ENCODE measurements around the gene LRRTM1.

LRRTM1 gene

DNA sequence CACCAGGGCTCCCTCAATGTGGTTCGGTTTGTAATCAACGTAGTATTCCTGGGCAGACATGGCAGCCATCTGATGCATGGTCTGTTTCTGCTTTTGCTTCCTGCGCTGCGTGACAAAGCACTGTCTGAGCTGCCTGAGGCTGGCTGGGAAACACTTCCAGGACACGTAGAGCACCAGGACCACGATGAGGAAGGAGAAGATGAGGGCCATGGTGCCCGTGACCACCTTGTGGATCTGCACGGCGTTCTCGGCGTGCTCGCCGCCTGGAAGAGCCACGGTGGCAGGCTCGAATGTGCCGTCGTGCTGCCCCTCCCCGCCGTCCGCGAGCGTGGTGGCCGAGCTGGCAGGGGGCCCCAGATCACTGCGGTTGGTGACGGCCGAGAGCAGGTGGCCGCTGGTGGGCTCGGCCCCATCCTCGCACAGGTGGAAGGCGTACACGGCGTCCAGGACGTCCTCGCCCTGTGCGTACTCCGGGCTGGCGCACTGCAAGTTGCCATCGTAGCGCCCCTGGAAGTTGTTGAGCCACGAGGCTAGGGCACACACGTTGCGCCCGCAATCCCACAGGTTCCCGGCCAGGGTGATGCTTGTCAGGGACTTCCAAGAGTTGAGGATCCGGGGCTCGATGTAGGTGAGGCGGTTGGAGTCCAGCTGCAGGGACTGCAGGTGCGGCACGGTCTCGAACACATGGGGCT, 2.1 kb downstream of the LRRTM1 start:
- DNase-seq (ENCODE audit: low read depth), result no peak

DNA sequence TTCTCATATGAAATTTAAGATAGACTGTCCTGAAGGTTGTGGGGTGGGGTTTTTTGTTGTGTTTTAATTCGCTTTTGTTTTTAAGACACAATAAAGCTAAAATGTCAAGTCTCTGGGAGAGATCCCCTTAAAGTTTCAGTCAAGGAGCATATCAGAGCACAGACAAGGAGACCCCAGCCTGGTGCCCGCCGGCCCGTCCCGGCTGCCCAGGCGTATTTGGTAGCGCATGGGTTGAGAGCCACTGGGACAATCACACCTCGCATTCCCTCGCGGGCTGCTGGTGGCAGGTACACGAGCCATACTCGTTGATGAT, 2.6 kb downstream of the LRRTM1 start:
- no peak for DNase-seq (ENCODE audit: low read depth)

DNA sequence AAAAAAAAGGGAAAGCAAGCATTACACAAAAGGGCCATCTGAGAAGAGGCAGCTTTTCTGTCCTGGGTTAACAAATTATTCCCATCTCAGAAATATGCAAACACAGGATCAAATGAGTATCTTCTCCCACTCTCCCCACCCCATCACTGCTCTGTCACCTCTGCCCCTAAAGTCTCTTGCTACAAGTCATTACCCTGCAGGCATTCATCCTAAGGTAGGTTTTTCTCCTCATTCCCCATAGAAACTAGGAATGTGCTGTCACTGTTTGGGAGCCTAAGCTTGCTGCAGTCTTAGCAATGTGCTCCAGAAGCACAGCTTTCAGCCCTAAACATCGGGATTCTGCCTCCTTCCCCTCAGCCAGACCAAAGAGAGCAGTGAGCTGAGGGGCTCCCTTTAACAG, 3.6 kb downstream of the LRRTM1 start:
- no peak for DNase-seq (ENCODE audit: low read depth)

DNA sequence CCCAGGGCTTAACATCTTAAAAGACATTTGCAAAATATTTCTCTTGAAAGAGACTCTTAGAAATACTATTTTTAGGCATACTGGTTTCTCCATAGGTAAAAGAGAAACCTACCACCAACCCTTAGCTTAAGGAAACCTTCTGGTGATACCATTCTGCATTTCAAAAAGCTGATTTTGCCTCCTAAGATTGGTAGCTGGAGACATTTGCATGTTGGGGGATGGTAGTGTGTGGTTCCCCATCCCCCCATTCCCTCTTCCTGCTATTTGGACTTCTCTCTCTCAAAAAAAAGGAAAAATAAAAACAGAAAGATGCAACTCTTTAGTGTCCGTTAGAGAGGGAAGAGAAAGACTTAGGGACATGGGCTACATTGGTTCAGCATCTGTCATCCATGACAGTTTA, 4.2 kb downstream of the LRRTM1 start:
- no peak for DNase-seq (ENCODE audit: low read depth)

DNA sequence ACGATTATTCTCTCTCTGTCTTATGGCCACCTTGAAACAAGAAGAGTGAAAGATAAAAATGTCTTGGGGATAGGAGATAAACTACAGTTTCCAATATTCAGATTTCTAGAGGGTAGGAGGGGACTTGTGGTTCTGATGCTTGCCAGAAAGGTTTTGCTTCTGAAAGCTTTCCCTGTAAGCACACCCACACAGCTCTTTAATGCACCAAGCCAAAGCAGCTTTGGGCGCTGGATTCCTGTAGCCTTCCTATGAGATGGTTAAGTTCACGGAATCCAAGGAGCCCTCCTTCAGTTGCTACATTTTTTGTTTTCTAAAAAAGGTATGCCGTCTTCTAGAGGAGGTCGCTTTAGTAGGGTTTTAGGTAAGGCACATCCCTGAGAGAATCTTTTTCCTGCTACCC, 4.9 kb downstream of the LRRTM1 start:
- no peak for DNase-seq (ENCODE audit: low read depth)

DNA sequence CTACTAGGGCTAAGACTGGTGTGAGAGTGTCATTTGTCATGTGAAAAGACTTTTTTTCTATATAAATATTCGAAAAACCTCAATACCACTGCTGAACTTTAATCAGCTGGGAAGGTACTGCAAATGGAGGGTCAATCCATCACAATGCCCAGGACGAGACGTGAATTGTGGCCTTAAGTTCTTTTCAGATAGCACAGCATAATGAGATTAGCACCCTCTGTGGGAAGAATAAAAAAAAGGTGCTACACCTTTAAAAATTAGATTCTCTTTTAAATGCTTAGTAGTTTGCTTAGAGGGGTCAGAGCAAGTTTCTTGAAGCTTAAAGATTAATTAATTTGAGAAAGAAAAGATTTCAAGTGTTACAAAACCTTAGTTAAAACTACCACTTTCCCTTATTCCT, 5.6 kb downstream of the LRRTM1 start:
- no peak for DNase-seq (ENCODE audit: low read depth)

DNA sequence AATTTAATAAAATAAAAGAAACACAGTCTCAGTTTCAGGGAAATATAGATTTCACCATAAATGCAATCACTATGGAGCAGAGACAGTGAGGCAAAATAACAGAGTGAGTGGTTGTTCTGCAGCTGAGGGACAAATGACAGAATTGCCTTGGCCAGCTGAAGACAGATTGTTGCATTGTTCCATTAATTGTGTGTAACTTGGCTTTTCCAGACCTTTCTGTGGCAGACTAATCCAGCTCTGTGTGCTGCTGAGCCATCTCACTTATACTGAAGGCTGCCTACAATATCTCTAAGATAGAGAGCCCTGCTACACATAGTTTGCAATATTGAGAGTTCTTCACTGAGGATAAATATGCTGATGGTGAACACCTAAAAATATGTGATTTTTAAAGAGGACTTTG, 11.5 kb downstream of the LRRTM1 start:
- DNase-seq (ENCODE audit: low read depth), result no peak

DNA sequence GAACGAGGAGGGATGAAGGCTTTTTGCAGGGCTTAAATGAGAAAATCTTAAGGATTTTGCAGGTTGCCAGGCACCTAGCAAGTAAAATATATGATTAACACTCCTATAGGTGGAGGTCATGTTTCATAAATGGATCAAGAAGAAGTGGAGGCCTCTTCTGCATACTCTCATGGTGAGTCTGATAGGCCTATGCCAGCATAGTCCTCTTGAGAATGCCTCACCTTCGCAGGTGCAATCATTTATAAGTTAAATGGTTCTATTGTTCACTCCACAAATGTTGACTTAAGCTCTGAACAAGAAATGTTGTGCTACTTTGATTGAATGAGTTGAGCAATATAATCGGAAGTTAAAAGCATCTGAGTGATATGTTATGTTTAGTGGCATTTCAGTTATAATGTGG, 12.1 kb downstream of the LRRTM1 start:
- DNase-seq (ENCODE audit: low read depth), result no peak

DNA sequence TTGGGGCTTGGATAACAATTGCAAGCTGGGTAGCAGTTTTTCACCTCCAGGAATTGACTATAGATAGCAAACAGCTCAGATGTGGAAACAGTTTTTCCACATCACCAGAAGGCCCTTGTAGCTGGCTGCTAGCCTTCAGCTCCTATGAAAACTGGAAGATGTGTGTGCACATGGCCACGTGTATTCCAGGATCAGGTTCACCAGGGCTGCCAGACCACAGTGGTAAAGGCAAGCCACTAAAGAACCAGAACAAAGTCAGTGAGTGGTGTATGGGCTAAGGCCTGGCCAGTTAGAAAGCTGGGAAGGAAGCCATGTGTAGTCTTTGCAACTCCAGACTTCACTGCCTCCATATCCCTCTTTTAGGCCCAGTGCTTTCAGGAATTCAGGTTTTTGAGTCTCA, 12.9 kb downstream of the LRRTM1 start:
- DNase-seq (ENCODE audit: low read depth), result no peak

DNA sequence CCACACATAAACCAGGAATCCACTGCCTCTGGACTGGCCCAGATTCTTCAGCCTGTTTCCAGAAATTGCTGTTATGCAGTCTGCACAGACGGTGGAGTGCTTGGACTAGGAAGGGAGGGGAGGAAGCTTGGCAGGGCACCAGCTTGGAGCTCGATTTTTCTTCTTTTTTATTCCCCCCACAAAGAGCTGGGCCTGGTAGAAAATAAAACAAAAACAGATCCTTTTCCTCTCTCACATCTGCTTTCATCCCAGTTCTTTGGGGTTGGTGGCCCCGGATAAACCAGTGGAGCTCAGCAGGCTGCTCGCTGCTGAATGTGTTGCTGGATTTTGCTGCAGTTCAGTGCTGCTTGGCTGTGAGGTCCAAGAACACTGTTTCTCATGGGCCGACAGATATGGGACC, 16.0 kb downstream of the LRRTM1 start:
- no peak for DNase-seq (ENCODE audit: low read depth)

DNA sequence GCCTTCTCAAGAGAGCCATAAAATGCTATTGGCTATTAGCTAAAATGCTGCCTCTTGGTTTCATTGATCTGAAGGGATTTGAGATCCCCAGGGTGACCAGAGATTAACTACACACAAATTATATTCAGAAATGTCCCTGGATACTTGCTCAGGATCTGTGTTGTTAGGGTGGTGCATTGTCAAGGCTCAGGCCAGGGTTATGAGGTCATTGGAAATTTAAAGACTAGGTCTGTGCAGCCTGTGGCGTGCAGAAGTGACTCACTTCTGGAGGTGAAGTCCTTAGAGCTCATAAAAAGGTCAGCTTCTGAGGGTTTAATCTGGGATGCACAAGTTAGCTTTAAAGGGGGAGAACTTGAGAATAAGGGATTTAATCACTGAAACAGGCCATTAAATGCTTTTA, 23.5 kb downstream of the LRRTM1 start:
- DNase-seq (ENCODE audit: low read depth), result no peak

DNA sequence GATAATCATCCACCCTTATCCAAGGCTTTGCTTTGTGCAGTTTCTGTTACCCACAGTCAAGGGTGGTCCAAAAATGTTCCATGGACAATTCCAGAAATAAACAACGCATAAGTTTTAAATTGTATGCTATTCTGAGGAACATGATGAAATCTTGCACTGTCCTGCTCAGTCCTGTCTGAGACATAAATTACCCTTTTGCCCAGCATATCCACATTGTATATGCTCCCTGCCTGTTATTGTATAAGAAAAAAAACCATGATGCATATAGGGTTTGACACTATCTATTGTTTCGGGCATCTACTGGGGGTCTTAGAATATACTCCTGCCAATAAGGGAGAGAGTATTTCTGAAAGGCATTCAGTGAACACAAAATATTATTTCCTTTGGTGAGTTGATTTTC, 24.0 kb downstream of the LRRTM1 start:
- DNase-seq (ENCODE audit: low read depth), result no peak

DNA sequence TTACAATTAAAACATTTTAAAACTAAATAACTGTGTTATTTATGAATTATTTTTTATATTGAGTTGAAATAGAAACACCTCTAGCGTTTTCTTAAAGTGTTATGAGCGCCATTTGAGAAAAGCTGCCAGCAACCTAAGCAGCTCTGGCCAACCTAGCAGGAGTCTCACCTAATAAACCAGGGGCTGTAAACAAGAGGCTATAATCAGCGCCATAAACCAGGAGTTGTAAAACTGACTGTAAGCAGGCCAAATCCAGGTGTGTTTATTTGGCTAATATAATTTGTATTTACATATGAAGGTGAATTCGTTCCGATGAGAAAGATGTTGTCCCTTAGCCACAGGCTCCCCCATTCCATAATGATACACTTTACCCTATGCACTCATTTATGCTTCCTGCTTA, 34.7 kb downstream of the LRRTM1 start:
- no peak for DNase-seq (ENCODE audit: low read depth)

DNA sequence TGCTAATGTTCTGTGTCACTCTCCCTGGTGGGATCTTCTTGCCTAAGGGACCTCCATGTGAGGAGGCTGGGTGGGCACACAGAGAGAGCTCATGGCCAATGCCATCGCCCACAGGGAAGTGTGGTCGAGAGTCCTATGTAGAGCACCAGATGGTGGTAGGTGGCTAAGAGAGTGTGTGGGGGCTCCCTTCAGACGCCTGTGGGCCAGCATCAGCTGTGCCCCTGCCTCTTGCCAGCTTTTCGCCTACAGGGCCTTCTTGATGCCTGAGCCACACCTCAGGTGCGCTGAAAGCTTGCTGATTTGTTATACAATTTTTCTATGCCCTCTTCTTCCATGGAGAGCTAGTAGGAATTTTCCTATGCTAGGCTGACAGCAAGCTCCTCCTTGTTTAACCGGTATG, 38.3 kb downstream of the LRRTM1 start:
- DNase-seq (ENCODE audit: low read depth), result no peak

DNA sequence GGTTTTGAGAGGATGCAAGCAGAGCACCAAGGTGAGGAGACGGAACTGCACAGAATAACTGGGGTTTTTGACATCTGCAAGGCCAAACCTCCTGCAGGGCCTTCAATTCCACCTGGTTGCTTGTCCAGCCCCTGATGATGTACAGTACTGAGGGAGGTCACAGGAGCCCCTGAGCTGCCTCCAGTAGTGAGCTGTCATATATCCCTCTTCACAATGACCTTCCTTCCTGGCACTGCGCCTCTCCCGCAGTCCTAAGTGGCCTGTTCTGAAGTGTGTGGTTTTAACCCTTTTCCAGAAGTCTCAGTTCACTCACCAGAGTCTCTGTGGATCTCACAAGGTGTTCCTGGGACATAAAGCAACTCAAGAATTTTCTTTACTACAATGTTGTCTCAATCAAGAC, 45.3 kb downstream of the LRRTM1 start:
- DNase-seq (ENCODE audit: low read depth), result no peak

DNA sequence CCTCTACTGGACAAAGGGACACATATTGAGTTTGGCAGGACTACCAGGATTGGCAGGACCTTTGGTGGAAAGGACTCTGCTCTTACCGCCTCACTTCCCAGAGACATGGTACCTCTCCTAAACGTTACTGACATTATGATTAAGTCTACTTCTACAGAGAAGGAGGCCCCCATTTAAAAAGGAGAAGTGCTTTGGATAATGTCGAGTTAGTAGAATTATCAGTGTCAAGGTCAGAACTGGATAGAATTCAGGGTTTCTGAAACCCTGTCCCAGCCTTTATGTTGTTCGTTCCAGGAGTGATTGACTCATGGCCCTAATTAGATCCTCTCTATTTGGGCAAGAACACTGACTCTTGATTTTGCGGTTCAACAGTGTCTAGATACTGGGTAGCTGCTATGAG, 45.8 kb downstream of the LRRTM1 start:
- DNase-seq (ENCODE audit: low read depth), result no peak

DNA sequence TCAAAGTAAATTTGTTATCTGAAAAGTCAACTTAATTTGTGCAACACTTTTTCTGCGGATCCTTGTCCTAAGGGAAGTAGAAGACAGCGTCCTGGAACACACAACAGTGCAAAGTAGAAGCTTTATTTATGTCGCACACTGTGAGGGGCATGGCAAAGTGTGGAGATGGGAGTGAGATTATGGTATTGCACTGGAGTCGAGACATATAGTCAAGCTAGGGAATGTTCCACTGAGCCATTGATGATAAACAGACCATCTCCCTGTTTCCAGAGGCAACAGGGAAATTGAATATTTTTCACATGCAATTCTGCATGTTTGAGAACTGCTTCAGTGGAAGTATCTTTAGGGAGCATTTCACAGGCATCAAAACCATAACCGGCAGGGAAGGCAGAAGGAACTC, 46.2 kb downstream of the LRRTM1 start:
- no peak for DNase-seq (ENCODE audit: low read depth)

DNA sequence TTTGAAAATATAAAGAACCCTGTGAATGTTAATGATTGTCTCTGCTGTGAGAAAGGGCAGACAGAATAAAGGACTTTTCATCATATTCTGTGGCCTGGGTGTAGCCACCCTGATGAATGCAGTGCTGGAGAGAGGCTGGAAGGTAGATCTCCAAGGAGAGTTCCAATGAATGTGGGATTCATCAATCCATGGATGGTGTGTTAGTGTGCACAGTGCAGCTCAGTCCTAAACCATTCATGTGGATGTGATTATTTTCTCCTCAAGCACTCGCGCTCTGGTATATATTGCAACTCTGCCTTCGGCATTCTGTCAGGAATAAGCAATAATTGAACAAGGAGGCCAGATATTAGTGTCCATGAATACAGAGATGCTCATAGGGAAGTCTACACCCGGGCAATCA, 47.1 kb downstream of the LRRTM1 start:
- no peak for DNase-seq (ENCODE audit: low read depth)

DNA sequence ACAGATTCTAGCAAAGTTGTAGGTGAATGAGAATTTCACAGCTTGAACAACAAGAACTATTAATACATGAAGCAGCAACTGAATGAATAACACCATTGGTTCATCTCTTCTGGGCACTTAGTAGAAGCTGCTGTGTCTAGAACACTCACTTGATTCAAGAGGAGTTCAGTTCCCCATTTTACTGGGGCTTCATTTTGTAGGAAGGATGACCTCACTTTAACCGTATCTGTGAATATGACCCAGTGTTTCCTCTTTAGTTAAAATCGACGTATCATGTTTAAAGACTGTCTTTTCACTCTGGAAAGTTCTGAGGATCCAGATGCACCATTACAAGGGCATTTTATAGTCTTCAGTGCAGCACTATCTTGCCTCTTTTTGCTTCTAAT, 47.8 kb downstream of the LRRTM1 start:
- no peak for DNase-seq (ENCODE audit: low read depth)

DNA sequence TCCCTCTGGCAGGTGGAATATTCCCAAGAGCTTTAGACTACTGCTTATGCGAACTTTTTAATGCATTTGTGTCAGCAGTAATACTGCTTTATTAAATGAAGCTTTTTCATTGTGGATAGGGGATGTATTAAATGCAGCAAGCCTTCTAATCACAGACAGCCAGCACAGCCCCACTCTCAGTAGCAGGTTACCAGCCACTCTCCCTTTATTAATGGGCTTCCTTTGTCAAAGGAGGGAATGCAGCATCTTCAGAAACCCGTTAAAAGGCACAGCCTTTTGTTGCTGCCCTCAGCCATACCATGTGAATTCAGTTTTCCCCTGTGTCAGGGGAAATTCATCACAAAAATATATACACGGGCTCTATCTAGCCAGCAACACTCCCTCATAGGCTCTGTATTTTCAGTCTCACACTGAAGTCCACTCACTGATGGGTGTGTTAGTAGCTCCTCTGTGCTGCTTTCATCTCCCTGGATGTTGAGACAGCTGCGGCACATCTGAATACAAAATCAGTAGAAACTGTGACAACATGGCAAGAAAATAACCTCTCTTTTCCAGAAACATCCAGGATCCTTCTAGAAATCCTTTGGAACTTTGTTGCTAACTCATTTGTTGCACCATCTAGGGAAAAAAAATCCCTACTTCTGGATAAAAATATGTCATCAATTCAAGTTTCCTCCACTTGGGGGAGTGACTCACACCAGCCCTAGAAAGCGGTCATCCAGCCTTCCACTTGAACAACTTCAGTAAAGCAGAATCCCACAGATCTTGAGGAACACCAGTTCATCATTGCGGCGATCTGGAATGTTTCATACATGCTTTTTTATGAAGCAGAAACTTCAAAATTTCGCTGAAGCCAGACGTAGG, 48.4 kb downstream of the LRRTM1 start:
- no peak for DNase-seq (ENCODE audit: low read depth)

DNA sequence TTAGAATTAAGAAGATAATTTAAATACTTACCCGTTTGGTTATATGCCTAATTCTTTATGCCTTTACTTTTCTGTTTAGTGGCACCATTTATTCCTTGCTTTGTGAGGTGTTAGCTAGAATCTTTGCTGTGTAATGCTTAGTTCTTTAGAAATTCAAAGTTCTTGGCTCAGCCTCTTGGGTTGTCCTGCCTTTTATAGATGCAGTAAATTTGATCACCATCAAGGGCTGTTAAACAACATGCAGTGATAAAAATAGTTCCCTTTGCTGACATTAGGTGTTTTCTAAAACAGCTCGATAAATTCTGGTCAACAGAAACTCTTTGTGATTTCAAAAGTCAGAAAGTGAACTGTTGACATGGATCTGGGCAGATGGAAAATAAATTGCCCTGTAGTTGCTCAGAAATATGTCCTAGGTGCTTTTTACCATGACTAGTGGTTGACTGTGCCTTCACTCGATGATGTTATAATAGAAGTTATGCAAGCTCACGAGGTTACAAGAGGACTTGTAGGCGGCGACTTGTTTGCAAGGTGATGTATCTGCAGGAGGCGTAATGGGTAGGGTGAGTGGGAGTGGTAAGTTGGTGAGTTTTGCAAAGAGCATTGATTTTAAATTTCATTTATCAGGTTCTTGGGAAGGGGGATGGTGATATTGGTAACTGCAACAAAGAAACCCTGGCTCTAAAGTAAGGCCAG, 52.1 kb downstream of the LRRTM1 start:
- DNase-seq (ENCODE audit: low read depth), result no peak

Measured in HS-27A (cell line).